Stimulated activated memory B cell treated with anti-CD40 and anti-IgM and Interleukin-4, amounts not matched to agents 10 μg/mL and 1 μg/mL and 100 μg/mL, for 72 hours (primary cell): Measurements from ENCODE around the gene MYH14.

ENCODE experiments used
- ATAC-seq: fragments of 150-1000 bp; cut with Tn5 transposase; 2 replicates; pipeline ENCODE4 v1.10.0; 2021
- H3K27ac Mint-ChIP-seq: one replicate; pipeline ENCODE4 v1.8.0; 2022; ENCODE audit warnings: mild to moderate bottlenecking, mixed read lengths
- H3K27me3 Mint-ChIP-seq: one replicate; pipeline ENCODE4 v1.8.0; 2022; ENCODE audit warnings: mixed read lengths
- H3K36me3 Mint-ChIP-seq: one replicate; pipeline ENCODE4 v1.8.0; 2022; ENCODE audit warnings: mixed read lengths
- H3K4me1 Mint-ChIP-seq: one replicate; pipeline ENCODE4 v1.8.0; 2022; ENCODE audit warnings: mixed read lengths
- H3K4me3 Mint-ChIP-seq: one replicate; pipeline ENCODE4 v1.8.0; 2022; ENCODE audit warnings: mild to moderate bottlenecking, moderate library complexity, mixed read lengths
- H3K9me3 Mint-ChIP-seq: one replicate; pipeline ENCODE4 v1.8.0; 2022; ENCODE audit warnings: mixed read lengths

Gene MYH14

GRCh38 chr19:50318438-50318837, 115.0 kb downstream of the MYH14 start:
- H3K27me3 Mint-ChIP-seq = peaks cover 32% of the 10 kb centered on the region
- no peak overlapping the region for H3K27ac Mint-ChIP-seq
- no peak for ATAC-seq
- H3K36me3 Mint-ChIP-seq = peaks cover 60% of the 10 kb centered on the region
- H3K4me3 Mint-ChIP-seq = no peak overlapping the region
- H3K9me3 Mint-ChIP-seq = no peaks in the 10 kb centered on the region
- peaks cover 29% of the 10 kb centered on the region for H3K4me1 Mint-ChIP-seq

GRCh38 chr19:50319156-50319555, 115.7 kb downstream of the MYH14 start:
- Mint-ChIP-seq H3K9me3 (no peaks in the 10 kb centered on the region), H3K27me3 (peaks cover 25% of the 10 kb centered on the region)

GRCh38 chr19:50320051-50320450, 116.6 kb downstream of the MYH14 start:
- Mint-ChIP-seq H3K27ac (no peak overlapping the region), H3K9me3 (no peaks in the 10 kb centered on the region), H3K36me3 (peaks cover 76% of the 10 kb centered on the region), H3K4me3 (no peak overlapping the region), H3K4me1 (peaks cover 22% of the 10 kb centered on the region), H3K27me3 (peaks cover 16% of the 10 kb centered on the region)
- no peak for ATAC-seq

More at GRCh38 chr19:50319156-50319555, 115.7 kb downstream of the MYH14 start:
- H3K27ac Mint-ChIP-seq = no peak overlapping the region
- no peak overlapping the region for H3K4me3 Mint-ChIP-seq
- peaks cover 22% of the 10 kb centered on the region for H3K4me1 Mint-ChIP-seq
- peaks cover 67% of the 10 kb centered on the region for H3K36me3 Mint-ChIP-seq
- ATAC-seq = no peak

- peaks cover 76% of the 10 kb centered on the region for H3K36me3 Mint-ChIP-seq
- H3K9me3 Mint-ChIP-seq = no peaks in the 10 kb centered on the region
- H3K4me1 Mint-ChIP-seq = peaks cover 20% of the 10 kb centered on the region
- no peak for ATAC-seq
- H3K27ac Mint-ChIP-seq = no peak overlapping the region
- no peak overlapping the region for H3K4me3 Mint-ChIP-seq
- peaks cover 10% of the 10 kb centered on the region for H3K27me3 Mint-ChIP-seq
Measured at GRCh38 chr19:50320596-50320995, 117.2 kb downstream of the MYH14 start.

GRCh38 chr19:50321831-50322230, 118.4 kb downstream of the MYH14 start:
- Mint-ChIP-seq H3K36me3 (peaks cover 72% of the 10 kb centered on the region), H3K9me3 (no peaks in the 10 kb centered on the region), H3K27me3 (peaks cover 4% of the 10 kb centered on the region), H3K4me1 (peaks cover 23% of the 10 kb centered on the region), H3K4me3 (no peak overlapping the region), H3K27ac (no peak overlapping the region)
- ATAC-seq = no peak

GRCh38 chr19:50322234-50322633, 118.8 kb downstream of the MYH14 start:
- H3K27ac Mint-ChIP-seq = no peak overlapping the region
- H3K4me3 Mint-ChIP-seq = no peak overlapping the region
- peaks cover 8% of the 10 kb centered on the region for H3K27me3 Mint-ChIP-seq
- H3K9me3 Mint-ChIP-seq = no peaks in the 10 kb centered on the region
- peaks cover 76% of the 10 kb centered on the region for H3K36me3 Mint-ChIP-seq
- ATAC-seq = no peak
- peaks cover 27% of the 10 kb centered on the region for H3K4me1 Mint-ChIP-seq

GRCh38 chr19:50322931-50323781, 119.7 kb downstream of the MYH14 start:
- Mint-ChIP-seq H3K36me3 (peaks cover 70% of the 10 kb centered on the region), H3K27me3 (peaks cover 14% of the 10 kb centered on the region), H3K4me3 (no peak overlapping the region), H3K4me1 (peaks cover 34% of the 10 kb centered on the region), H3K27ac (no peak overlapping the region), H3K9me3 (no peaks in the 10 kb centered on the region)
- ATAC-seq = peak; percentile 63

- Mint-ChIP-seq H3K36me3 (peaks cover 68% of the 10 kb centered on the region), H3K27ac (no peak overlapping the region), H3K9me3 (no peaks in the 10 kb centered on the region), H3K27me3 (peaks cover 14% of the 10 kb centered on the region), H3K4me1 (peaks cover 34% of the 10 kb centered on the region), H3K4me3 (no peak overlapping the region)
- no peak for ATAC-seq
Measured at GRCh38 chr19:50323782-50324133, 120.3 kb downstream of the MYH14 start.

GRCh38 chr19:50324331-50324730, 120.9 kb downstream of the MYH14 start:
- peaks cover 36% of the 10 kb centered on the region for H3K4me1 Mint-ChIP-seq
- H3K9me3 Mint-ChIP-seq = no peaks in the 10 kb centered on the region
- peaks cover 14% of the 10 kb centered on the region for H3K27me3 Mint-ChIP-seq
- H3K4me3 Mint-ChIP-seq = peak overlapping the region; percentile 3
- H3K36me3 Mint-ChIP-seq = peaks cover 63% of the 10 kb centered on the region
- peak overlapping the region; percentile 26 for H3K27ac Mint-ChIP-seq
- ATAC-seq = no peak

- peak; percentile 31 for ATAC-seq
- Mint-ChIP-seq H3K9me3 (no peaks in the 10 kb centered on the region), H3K4me3 (peak overlapping the region; percentile 61), H3K4me1 (peaks cover 48% of the 10 kb centered on the region), H3K36me3 (peaks cover 51% of the 10 kb centered on the region), H3K27me3 (peaks cover 14% of the 10 kb centered on the region), H3K27ac (peak overlapping the region; percentile 26)
Measured at GRCh38 chr19:50325310-50326100, 122.1 kb downstream of the MYH14 start.

GRCh38 chr19:50326101-50326664, 122.8 kb downstream of the MYH14 start:
- Mint-ChIP-seq H3K27me3 (peaks cover 14% of the 10 kb centered on the region), H3K36me3 (peaks cover 45% of the 10 kb centered on the region), H3K27ac (no peak overlapping the region), H3K4me1 (peaks cover 53% of the 10 kb centered on the region), H3K9me3 (no peaks in the 10 kb centered on the region), H3K4me3 (peak overlapping the region; percentile 85)
- no peak for ATAC-seq

- Mint-ChIP-seq H3K4me3 (peak overlapping the region; percentile 85), H3K27me3 (peaks cover 14% of the 10 kb centered on the region), H3K27ac (peak overlapping the region; percentile 58), H3K9me3 (no peaks in the 10 kb centered on the region), H3K36me3 (peaks cover 36% of the 10 kb centered on the region), H3K4me1 (peaks cover 62% of the 10 kb centered on the region)
- no peak for ATAC-seq
Measured at GRCh38 chr19:50327013-50327412, 123.6 kb downstream of the MYH14 start.

GRCh38 chr19:50327461-50328223, 124.2 kb downstream of the MYH14 start:
- peak overlapping the region; percentile 85 for H3K4me3 Mint-ChIP-seq
- peaks cover 14% of the 10 kb centered on the region for H3K27me3 Mint-ChIP-seq
- H3K9me3 Mint-ChIP-seq = no peaks in the 10 kb centered on the region
- H3K27ac Mint-ChIP-seq = peak overlapping the region; percentile 58
- peaks cover 30% of the 10 kb centered on the region for H3K36me3 Mint-ChIP-seq
- no peak for ATAC-seq
- peaks cover 68% of the 10 kb centered on the region for H3K4me1 Mint-ChIP-seq

- peaks cover 25% of the 10 kb centered on the region for H3K36me3 Mint-ChIP-seq
- H3K9me3 Mint-ChIP-seq = no peaks in the 10 kb centered on the region
- peaks cover 14% of the 10 kb centered on the region for H3K27me3 Mint-ChIP-seq
- peak overlapping the region; percentile 58 for H3K27ac Mint-ChIP-seq
- H3K4me3 Mint-ChIP-seq = peak overlapping the region; percentile 24
- ATAC-seq = no peak
- H3K4me1 Mint-ChIP-seq = peaks cover 75% of the 10 kb centered on the region
Measured at GRCh38 chr19:50328224-50328872, 124.9 kb downstream of the MYH14 start.
